Erythroblast (primary cell): ENCODE measurements around the gene PNPLA1.
A peak's percentile ranks its signal among the peaks of the same experiment; 100 is the strongest.

ENCODE experiments used
- DNase-seq, 2 experiments: peaks; one replicate each; lab custom pipeline; 2025; lab: John Stamatoyannopoulos, UW
- GATA1 ChIP-seq: IDR thresholded peaks from 2 replicates; pipeline ENCODE4 v1.6.1; 2011; ENCODE audit warnings: low read depth, mild to moderate bottlenecking, control low read depth, low read length, moderate library complexity
- POLR2A ChIP-seq: IDR thresholded peaks from 2 replicates; pipeline ENCODE4 v1.6.1; 2011; ENCODE audit warnings: mild to moderate bottlenecking, low read length

The PNPLA1 gene

DNA sequence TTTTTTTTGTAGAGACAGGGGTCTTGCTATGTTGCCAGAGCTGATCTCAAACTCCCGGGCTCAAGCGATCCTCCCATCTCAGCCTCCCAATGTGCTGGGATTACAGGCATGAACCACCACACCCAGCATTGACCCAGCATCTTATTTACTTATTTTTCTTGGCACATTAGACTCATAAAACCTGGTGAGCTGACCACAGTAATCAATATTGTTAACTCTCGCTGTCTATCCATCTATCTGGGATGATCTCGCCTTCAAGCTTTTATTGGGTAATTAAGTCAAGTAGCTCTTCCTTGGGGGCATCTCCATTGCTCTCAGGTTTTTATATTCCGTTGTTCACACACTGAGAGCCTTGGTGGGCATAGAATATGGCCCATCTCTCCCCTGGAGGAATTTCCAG lies 17.0 kb downstream of the PNPLA1 start:
- DNase-seq: no peak
- no peak for TF ChIP-seq POLR2A
- TF ChIP-seq GATA1: no peak

DNA sequence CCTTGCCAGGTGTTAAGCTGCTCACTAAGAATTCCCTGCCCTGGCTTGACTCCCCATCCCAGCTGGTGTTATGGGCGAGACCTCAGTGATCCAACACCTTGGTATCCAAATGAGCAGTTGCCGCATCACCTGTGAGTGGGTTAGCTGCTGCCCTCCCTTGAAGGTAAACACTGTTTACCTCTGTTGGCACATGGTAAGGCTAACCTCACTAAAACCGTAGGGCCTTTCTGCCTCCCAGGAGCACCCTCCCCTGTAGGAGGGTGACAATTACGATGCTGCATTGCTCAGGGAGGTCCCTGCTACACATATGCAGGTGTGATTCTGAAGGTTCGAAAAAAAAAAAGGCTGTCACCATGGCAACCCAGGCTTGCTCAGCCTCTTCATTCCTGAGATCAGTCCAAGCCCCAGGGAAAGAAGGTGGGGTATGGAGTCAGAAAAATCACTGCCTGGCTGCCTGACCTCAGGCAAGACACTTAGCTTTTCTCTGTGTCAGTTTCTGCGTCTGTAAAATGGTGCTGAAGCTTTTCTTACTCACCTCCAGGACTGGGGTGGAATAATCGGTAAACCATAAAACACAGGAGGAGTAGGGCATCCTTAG lies 19.5 kb downstream of the PNPLA1 start:
- no peak for DNase-seq

DNA sequence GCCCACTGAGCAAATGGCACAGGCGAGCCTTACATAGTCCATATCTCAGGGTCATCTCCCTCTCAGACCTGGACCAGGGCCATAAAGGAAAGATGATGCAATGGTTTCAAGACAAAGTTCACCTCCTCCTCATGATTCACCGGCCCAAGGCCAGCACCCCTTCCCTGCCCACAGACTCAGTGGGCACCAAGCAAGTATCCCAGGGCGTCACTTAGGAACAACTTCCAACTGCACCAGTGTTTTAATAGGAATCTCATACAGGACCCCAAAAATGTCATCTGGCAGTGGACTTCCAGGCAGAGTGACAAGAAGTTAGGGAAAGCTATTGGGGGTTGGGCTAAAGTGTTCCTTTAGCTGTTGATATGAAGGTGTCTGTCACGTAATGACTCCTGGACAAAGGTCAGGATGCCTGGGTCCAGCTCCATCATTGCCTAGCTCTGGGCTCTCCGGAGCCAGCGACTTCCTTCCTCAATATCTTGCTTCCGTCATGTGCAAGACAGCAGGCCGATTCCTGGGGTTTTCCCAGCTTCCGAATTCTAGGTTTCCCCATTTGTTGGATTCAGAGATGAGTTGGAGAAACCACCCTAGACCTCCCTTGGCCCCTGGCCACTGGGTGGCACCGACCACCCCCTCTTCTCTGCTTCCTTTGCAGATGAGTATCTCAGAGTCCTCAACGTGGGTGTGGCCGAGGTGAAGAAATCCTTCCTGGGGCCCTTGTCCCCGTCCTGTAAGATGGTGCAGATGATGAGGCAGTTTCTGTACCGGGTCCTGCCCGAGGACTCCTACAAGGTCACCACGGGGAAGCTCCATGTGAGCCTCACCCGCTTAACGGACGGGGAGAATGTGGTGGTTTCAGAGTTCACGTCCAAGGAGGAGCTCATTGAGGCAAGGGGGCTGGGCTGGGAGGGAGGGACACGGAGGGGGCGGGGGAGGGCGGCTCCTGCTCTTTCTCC lies 21.1 kb downstream of the PNPLA1 start:
- TF ChIP-seq POLR2A: no peak
- no peak for TF ChIP-seq GATA1
- peak; percentile 48 to 74 for DNase-seq

More for the DNA sequence above, 19.5 kb downstream of the PNPLA1 start:
- TF ChIP-seq GATA1 (no peak), POLR2A (no peak)

DNA sequence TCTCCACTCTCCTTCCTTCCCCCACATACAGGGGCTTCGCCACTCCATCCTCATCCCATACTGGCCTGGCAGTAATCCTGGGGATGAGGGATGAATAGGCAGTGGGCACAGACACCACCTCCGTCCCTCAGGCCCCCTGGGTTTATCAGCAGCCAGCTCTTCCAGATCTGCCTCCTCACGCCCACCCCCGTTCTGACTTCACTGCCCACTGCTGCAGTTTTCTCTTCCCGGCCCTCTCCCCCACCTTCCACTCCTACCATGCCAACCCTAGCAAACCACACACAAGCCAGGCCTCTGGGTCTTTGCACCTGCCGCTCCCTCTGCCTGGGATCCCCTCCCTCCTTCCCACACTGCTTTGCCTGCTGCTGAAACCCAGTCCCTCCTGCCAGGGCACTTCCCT lies 22.3 kb downstream of the PNPLA1 start:
- no peak for DNase-seq
- TF ChIP-seq POLR2A: no peak
- TF ChIP-seq GATA1: no peak

DNA sequence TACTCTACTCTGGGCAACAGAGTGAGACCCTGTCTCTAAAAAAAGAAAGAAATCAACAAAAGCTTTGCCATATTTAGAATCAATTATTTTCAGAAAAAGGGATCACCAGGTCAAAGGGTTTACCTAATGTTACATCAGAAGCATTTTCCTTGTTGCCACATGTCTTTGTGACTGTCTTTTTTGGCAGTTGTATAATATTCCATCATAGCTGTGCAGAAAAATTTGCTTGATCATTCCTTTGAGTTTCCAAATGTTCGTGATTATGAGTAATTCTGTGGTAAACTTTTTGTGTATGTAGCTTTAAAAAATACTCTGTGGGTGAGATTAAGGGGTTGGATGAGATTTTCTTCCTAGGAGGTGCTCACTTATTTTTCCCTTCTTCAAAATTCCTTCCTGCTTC lies 26.4 kb downstream of the PNPLA1 start:
- peak in 1 of 2 experiments; percentile 22 for DNase-seq
- no peak for TF ChIP-seq GATA1
- TF ChIP-seq POLR2A: no peak

- TF ChIP-seq GATA1: no peak
- no peak for TF ChIP-seq POLR2A
Observed at GRCh38 chr6:36297051-36297450, 27.2 kb downstream of the PNPLA1 start.

DNA sequence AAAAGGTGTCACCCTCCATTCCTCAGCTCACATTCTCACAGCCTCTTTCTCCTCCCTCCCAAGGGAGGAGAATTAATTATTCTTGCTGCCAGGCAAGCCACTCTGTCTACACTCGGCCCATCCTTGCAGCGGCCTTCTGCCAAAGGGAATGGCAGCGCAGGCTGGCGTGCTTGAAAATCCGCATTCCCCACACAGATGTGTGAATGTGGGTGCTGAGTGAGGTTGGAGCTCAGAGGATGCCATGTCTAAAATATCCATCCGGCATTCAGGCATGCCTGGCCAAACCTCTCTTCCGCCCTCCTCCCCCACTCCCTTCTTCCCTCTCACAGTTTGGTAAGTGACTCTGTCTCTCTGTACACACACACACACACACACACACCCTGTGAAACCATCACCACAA lies 27.7 kb downstream of the PNPLA1 start:
- no peak for TF ChIP-seq GATA1

More at GRCh38 chr6:36297051-36297450, 27.2 kb downstream of the PNPLA1 start:
- no peak for DNase-seq

DNA sequence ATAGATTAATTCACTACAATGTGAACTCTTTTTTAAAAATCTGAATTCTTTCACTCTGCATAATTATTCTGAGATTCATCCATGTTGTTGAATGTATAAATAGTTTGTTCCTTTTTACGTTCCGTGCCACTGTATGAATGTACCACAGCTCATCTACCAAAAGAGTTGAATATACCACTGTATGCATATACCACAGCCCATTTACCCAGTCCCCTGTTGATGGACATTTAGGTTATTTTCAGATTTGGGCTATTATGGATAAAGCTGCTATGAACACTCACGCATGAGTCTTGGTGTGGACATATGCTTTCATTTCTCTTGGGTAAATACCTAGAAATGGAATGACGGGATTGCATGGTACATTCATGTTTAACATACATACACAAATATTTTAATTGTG lies 28.2 kb downstream of the PNPLA1 start:
- TF ChIP-seq POLR2A (no peak), GATA1 (no peak)
- DNase-seq: no peak

More for the DNA sequence above, 27.7 kb downstream of the PNPLA1 start:
- no peak for DNase-seq

- no peak for DNase-seq
Observed at GRCh38 chr6:36301085-36301658, 31.3 kb downstream of the PNPLA1 start.

GRCh38 chr6:36301781-36302180 lies 31.9 kb downstream of the PNPLA1 start:
- DNase-seq: no peak
- TF ChIP-seq GATA1 (no peak), POLR2A (no peak)

More at GRCh38 chr6:36301085-36301658, 31.3 kb downstream of the PNPLA1 start:
- TF ChIP-seq POLR2A (no peak), GATA1 (no peak)

- DNase-seq: peak; percentile 92 to 96
- TF ChIP-seq POLR2A (no peak), GATA1 (no peak)
Observed at GRCh38 chr6:36302227-36302976, 32.5 kb downstream of the PNPLA1 start.

GRCh38 chr6:36305885-36306284 lies 36.0 kb downstream of the PNPLA1 start:
- TF ChIP-seq GATA1 (no peak), POLR2A (no peak)

GRCh38 chr6:36306375-36306774 lies 36.5 kb downstream of the PNPLA1 start:
- TF ChIP-seq GATA1: no peak
- no peak for DNase-seq

More at GRCh38 chr6:36305885-36306284, 36.0 kb downstream of the PNPLA1 start:
- DNase-seq: no peak
